Stimulated activated CD4-positive, alpha-beta T cell treated with anti-CD3 and anti-CD28 coated beads, Interleukin-12 subunit alpha, Interleukin-12 subunit beta, amount 100 ng/mL, for 48 hours (primary cell): Measurements from ENCODE around the gene B4GALNT3.
"Not testable (repeated sequence)": the region's sequence is repeated elsewhere in the genome, so short reads cannot be mapped to it uniquely, and the experiment has no call there.

ENCODE experiments used
- DNase-seq, 3 donors: peaks; one replicate each; pipeline ENCODE4 v3.0.0-alpha.2; 2020; ENCODE audit warnings: low read depth in 2 of 3, low spot score in 1 of 3

The B4GALNT3 gene

GRCh38 chr12:574475-575128, 114.9 kb downstream of the B4GALNT3 start:
- no peak for DNase-seq

GRCh38 chr12:575129-575502, 115.4 kb downstream of the B4GALNT3 start:
- DNase-seq: no peak

- peak; percentile 68 to 85 (median 81) for DNase-seq
Measured at GRCh38 chr12:575948-576614, 116.3 kb downstream of the B4GALNT3 start.

DNA sequence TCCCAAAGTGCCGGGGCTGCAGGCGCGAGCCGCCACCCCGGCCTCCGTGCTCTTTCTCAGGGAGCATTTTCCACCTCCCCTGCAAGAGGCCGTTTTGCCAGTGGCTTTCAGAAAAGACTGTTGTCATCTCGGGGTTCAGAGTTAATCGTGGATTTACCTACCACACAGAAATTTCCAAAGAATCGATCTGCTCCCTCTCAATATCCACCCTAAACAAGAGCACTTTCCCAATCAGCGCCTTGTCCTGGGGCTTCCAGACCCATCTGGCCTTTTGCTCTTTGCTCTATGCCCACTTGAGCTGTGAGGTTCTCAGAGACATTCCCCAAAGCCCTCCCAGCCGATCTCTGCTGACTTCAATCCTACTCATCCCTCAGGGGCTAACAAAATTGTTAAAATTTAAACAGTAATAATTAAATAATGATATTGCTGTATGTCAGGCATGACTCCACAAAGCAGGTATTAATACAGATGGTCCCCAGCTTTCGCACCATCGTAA, 116.9 kb downstream of the B4GALNT3 start:
- no peak for DNase-seq

- not testable (repeated sequence) for DNase-seq
Measured at GRCh38 chr12:577994-578747, 118.4 kb downstream of the B4GALNT3 start.

GRCh38 chr12:578748-579419, 119.1 kb downstream of the B4GALNT3 start:
- no peak for DNase-seq

DNA sequence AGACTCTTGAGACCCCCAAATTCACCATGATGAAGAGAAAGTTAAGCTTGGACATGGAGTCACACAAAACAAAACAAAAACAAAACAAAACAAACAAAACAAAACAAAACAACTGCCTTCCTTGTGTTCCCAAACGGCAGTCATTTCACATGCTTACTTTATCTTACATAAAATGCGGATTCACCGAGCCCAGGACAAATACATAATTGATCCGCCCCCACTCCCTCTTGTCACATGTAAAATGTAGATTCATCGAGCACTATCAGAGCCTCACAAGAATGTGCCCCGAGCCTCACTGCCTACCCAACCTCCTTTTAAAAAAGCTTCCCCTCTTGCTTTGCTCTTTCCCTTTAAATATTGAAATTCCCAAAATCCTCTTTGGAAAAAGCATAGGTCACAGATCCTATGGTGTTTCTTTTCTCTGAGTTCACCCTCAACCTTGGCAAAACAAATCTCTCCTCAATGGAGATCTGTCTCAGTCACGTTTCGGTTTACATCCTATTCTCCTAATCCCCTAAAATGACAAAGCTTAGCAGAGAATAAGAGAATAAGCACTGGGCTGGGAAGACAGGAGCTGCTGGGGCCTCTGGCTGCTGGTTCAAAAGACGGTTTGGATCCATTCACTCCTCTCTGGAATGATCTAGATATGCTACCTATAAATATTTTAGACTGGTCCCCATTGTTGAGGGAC, 119.8 kb downstream of the B4GALNT3 start:
- DNase-seq: no peak

GRCh38 chr12:580813-581212, 121.1 kb downstream of the B4GALNT3 start:
- DNase-seq: no peak

DNA sequence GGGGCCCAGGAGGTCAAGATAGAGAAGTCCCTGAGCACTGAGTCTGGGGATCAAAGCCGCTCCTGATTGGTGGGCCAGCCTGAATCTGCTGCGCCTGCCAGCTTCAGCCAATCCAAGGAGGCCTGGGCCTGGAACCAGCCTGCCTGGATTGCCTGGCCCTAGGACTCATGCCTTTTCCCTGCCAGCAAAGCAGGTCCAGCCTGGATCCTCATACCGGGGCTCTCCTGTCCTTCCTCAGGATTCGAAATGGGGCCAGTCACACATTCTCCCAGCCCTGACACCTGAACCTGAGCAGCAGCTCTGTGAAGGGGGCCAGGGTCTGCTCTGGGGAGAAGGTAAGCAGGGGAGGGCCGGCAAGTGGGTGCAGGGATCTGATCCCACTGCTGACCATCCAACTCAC, 121.6 kb downstream of the B4GALNT3 start:
- no peak for DNase-seq

GRCh38 chr12:581746-582145, 122.0 kb downstream of the B4GALNT3 start:
- no peak for DNase-seq

- no peak for DNase-seq
Measured at GRCh38 chr12:583251-583869, 123.6 kb downstream of the B4GALNT3 start.

- DNase-seq: no peak
Measured at GRCh38 chr12:585062-586061, 125.6 kb downstream of the B4GALNT3 start.

DNA sequence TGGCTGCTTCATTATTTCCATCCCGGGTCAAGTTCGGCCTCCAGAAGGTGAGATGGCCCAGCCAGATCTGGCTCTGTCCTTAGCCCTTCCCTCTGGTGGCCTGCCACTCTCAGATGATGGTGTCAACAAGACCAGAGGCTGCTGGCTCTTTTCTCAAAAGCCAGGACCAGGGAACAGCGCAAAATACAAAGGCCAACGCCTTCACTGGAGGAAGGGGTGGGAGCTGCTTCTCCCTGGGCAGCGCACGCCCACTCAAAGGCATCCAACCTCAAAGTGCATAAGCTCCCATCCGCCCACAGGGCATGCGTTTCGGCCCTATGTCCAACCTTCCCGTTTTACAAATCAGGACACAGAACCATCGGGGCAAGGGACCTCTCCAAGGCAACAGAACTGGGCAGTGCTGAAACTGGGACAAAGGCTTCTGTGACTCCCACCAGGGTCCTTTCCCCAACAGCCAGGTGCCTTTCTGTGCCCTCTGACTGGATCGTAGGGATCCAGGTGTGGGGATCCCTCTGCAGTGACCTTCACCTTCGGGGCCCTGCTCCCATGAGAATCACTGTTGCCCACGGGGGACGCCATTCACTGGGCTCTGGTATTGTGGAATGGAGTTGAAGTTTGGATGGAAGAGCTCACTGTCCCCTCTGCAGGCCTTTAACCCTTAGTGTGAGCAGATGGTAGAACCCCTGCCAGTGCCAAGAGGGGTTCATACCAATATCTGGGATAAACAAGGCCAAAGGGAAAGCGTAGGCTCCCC, 126.8 kb downstream of the B4GALNT3 start:
- no peak for DNase-seq

GRCh38 chr12:587132-588023, 127.6 kb downstream of the B4GALNT3 start:
- DNase-seq: no peak

DNA sequence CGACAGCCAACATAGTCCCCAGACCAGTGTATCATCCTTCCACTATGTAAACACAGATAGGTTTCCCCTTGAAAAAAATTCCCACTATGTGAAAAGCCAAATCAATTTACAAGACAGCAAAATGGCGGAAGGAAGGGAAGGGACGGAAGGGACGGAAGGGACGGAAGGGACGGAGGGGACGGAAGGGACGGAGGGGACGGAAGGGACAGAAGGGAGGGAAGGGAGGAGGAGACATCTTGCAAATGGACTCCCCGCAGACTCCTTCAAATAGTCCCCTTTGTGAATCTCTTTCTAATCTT, 128.2 kb downstream of the B4GALNT3 start:
- no peak for DNase-seq

- DNase-seq: no peak
Measured at GRCh38 chr12:588646-589045, 128.9 kb downstream of the B4GALNT3 start.

- no peak for DNase-seq
Measured at GRCh38 chr12:590206-590750, 130.5 kb downstream of the B4GALNT3 start.
